OCI-LY3 (cell line): ENCODE results near the gene HBZ.
"Not testable (repeated sequence)": the region's sequence is repeated elsewhere in the genome, so short reads cannot be mapped to it uniquely, and the experiment has no call there.

Experiments used
- H2AFZ ChIP-seq: fragments of 200-600, 300-600 bp; shearing (Covaris generic); 2 replicates; pipeline ENCODE4 v1.6.0; 2014; ENCODE audit warnings: antibody characterized with exemption, low read depth, low read length
- H3K27ac ChIP-seq: fragments of 200-600, 300-600 bp; sonication (generic); 2 replicates; pipeline ENCODE4 v1.5.1; 2014; ENCODE audit warnings: mild to moderate bottlenecking, low read length, moderate library complexity, mixed read lengths
- H3K27me3 ChIP-seq: fragments of 200-600, 300-600 bp; sonication (generic); 2 replicates; pipeline ENCODE4 v1.6.1; 2014; ENCODE audit warnings: low read depth, low read length, mixed read lengths
- H3K36me3 ChIP-seq: fragments of 200-600, 300-600 bp; sonication (generic); replicated peaks from 2 replicates; pipeline ENCODE3; 2014; ENCODE audit warnings: low read depth, low read length, mixed read lengths
- H3K4me1 ChIP-seq: fragments of 300-600, 200-600 bp; sonication (generic); 2 replicates; pipeline ENCODE4 v1.6.1; 2014; ENCODE audit warnings: low read length, mixed read lengths
- H3K4me2 ChIP-seq: fragments of 200-600, 300-600 bp; sonication (generic); 2 replicates; pipeline ENCODE4 v1.6.1; 2014; ENCODE audit warnings: low read length, mixed read lengths
- H3K4me3 ChIP-seq: fragments of 300-600, 200-600 bp; sonication (generic); 2 replicates; pipeline ENCODE4 v1.5.1; 2014; ENCODE audit warnings: antibody characterized with exemption, mild to moderate bottlenecking, low read length, moderate library complexity
- H3K79me2 ChIP-seq: fragments of 300-600, 200-600 bp; shearing (Covaris generic); 2 replicates; pipeline ENCODE4 v1.6.1; 2014; ENCODE audit warnings: mild to moderate bottlenecking, low read length, mixed read lengths
- H3K9ac ChIP-seq: fragments of 300-600, 200-600 bp; shearing (Covaris generic); 2 replicates; pipeline ENCODE4 v1.6.0; 2014; ENCODE audit warnings: mild to moderate bottlenecking, low read length, moderate library complexity
- H3K9me3 ChIP-seq: fragments of 200-600, 300-600 bp; shearing (Covaris generic); 2 replicates; pipeline ENCODE4 v1.6.1; 2014; ENCODE audit warnings: low read length, mixed read lengths; ENCODE audit not compliant: insufficient read depth
- H4K20me1 ChIP-seq: fragments of 200-600, 300-600 bp; sonication (generic); 2 replicates; pipeline ENCODE4 v1.6.1; 2016; ENCODE audit warnings: low read length, mixed read lengths; ENCODE audit not compliant: insufficient read depth
- EZH2phosphoT487 ChIP-seq: fragments of 200-600 bp; shearing (Covaris generic); IDR thresholded peaks from 2 replicates; pipeline ENCODE4 v1.6.1; 2018; ENCODE audit warnings: antibody characterized with exemption, mixed run types, low read depth
- TF ChIP-seq, protein P1 (sequence below): fragments of 200-600, 300-600 bp; sonication (generic); IDR thresholded peaks from 2 replicates; pipeline ENCODE4 v1.5.1; 2014; ENCODE audit warnings: antibody characterized with exemption, low read length, low read depth

Gene HBZ

DNA sequence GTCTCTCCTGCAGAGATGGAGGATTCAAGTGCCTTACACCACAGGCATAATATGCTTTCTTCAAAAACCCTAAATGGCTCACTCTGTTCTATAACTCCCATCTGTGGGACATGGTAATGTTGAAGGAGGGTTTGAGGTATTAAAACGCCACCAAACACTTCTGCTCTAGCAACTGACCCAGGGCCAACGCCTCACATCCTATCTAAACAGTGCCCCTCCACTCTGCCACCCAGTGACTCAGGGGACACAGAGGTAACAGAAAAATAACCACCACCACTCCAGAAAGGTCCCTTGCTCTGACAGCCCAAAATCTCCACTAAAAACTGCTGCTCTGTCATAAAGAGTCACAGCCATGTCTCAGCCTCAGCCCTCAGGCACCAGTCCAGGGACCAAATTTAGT is 31.7 kb upstream of the HBZ start:
- no peak overlapping the region for H3K4me2 ChIP-seq
- H3K9ac ChIP-seq, result no peak overlapping the region
- no peaks in the 10 kb centered on the region for H3K27me3 ChIP-seq
- no peaks in the 10 kb centered on the region for H3K9me3 ChIP-seq
- no peak overlapping the region for H3K27ac ChIP-seq
- H3K79me2 ChIP-seq, result peaks cover 5% of the 10 kb centered on the region; the same call in 1 of the 2 replicates
- peaks cover 24% of the 10 kb centered on the region for H3K36me3 ChIP-seq
- TF ChIP-seq, protein P1, sequence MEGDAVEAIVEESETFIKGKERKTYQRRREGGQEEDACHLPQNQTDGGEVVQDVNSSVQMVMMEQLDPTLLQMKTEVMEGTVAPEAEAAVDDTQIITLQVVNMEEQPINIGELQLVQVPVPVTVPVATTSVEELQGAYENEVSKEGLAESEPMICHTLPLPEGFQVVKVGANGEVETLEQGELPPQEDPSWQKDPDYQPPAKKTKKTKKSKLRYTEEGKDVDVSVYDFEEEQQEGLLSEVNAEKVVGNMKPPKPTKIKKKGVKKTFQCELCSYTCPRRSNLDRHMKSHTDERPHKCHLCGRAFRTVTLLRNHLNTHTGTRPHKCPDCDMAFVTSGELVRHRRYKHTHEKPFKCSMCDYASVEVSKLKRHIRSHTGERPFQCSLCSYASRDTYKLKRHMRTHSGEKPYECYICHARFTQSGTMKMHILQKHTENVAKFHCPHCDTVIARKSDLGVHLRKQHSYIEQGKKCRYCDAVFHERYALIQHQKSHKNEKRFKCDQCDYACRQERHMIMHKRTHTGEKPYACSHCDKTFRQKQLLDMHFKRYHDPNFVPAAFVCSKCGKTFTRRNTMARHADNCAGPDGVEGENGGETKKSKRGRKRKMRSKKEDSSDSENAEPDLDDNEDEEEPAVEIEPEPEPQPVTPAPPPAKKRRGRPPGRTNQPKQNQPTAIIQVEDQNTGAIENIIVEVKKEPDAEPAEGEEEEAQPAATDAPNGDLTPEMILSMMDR, result no peak
- no peak for TF ChIP-seq EZH2phosphoT487
- peaks cover 9% of the 10 kb centered on the region; the same call in 1 of the 2 replicates for H4K20me1 ChIP-seq
- H3K4me3 ChIP-seq, result no peak overlapping the region
- H3K4me1 ChIP-seq, result no peaks in the 10 kb centered on the region
- H2AFZ ChIP-seq, result no peak overlapping the region

DNA sequence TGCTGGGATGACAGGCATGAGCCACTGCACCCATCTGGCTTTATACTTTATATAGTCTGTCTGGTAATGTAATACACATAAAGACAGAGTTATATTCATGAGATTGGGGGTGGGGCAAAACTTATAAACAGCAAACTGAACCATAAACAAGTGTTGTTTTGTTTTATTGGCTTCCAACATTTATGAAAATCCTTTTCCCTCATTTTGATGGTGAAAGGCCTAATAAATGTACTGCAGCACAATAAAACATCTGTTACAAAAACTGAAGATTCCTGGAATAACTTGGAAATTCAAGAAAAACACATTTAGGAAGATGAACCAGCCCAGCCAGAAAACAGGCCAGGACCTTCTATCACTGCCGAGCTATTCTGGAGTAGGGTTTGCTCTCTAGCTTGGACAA is 30.1 kb upstream of the HBZ start:
- Histone ChIP-seq H3K4me3 (no peak overlapping the region), H3K9me3 (no peaks in the 10 kb centered on the region), H3K4me2 (no peak overlapping the region), H3K27ac (no peak overlapping the region), H2AFZ (no peak overlapping the region), H3K79me2 (peaks cover 10% of the 10 kb centered on the region; the same call in 1 of the 2 replicates), H3K4me1 (no peaks in the 10 kb centered on the region), H3K27me3 (no peaks in the 10 kb centered on the region), H3K36me3 (peaks cover 14% of the 10 kb centered on the region), H4K20me1 (peaks cover 9% of the 10 kb centered on the region; the same call in 1 of the 2 replicates), H3K9ac (no peak overlapping the region)
- no peak for TF ChIP-seq EZH2phosphoT487
- TF ChIP-seq, protein P1, result no peak

DNA sequence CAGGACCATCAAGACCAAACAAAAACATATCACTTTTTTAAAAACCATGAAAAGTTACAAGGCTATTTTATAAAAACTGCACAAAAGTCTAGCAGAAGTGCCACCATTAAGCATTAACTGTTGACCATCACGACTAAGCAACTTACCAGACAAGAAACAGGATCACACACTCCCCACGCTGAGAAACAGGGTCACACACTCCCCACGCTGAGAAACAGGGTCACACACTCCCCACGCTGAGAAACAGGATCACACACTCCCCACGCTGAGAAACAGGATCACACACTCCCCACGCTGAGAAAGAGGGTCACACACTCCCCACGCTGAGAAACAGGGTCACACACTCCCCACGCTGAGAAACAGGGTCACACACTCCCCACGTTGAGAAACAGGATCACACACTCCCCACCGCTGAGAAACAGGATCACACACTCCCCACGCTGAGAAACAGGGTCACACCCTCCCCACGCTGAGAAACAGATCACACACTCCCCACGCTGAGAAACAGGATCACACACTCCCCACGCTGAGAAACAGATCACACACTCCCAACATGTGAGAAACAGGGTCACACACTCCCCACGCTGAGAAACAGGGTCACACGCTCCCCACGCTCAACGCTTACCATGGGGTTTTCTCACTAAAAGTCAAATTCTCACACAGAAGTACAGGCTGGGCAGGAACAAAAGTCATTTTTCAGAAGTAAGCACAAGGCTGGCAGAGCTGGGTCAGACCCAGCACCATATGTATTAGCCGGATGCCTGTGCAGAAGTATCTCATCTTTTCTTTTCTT is 28.7 kb upstream of the HBZ start:
- not testable (repeated sequence) for H3K4me2 ChIP-seq, H3K27ac ChIP-seq, H3K9ac ChIP-seq, H3K4me1 ChIP-seq, H3K9me3 ChIP-seq, H3K36me3 ChIP-seq, H3K27me3 ChIP-seq, H2AFZ ChIP-seq, H3K4me3 ChIP-seq, H4K20me1 ChIP-seq
- peaks cover 18% of the 10 kb centered on the region for H3K79me2 ChIP-seq

DNA sequence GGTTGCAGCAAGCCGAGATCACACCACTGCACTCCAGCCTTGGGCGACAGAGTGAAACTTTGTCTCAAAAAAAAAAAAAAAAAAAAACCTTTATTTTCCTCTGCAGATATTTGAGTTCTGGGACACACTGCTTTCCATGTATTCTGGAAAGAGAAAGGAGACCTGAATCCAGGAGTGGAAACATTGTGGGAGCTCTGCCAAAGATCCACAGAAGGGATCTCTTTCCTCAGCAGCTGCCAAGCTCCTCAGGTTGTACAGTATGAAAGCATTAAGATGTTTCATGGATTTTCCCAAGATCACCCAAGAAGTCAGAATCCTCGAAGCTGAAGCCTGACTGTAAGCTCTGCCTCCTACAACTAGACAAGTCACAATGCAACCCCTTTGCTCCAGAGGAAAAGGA is 27.4 kb upstream of the HBZ start:
- Histone ChIP-seq H3K9ac (no peak overlapping the region), H3K4me2 (no peak overlapping the region), H3K79me2 (peaks cover 31% of the 10 kb centered on the region), H4K20me1 (peaks cover 15% of the 10 kb centered on the region), H3K4me3 (no peak overlapping the region), H3K4me1 (no peaks in the 10 kb centered on the region), H3K27me3 (no peaks in the 10 kb centered on the region), H3K9me3 (no peaks in the 10 kb centered on the region), H2AFZ (no peak overlapping the region), H3K27ac (no peak overlapping the region), H3K36me3 (peaks cover 16% of the 10 kb centered on the region)
- TF ChIP-seq, protein P1, result no peak
- no peak for TF ChIP-seq EZH2phosphoT487
